ENCODE results near the gene NDUFA5. TPM values are rescaled to one million over a fixed set of nuclear protein-coding genes. Genes with fewer than 3 reads are reported as not detected.

The NDUFA5 gene
- total and polyA plus RNA-seq, 10 donors = 40.6 to 85.2 (median 54.2) TPM

- TF ChIP-seq CTCF (IDR thresholded peaks at IDR 0.05 in 8 of 11, conservative IDR thresholded peaks at IDR 0.05 in 3 of 11) (no peak), POLR2AphosphoS5 (IDR thresholded peaks at IDR 0.05) (no peak), POLR2A (IDR thresholded peaks at IDR 0.05) (no peak)
- no peak overlapping the region for H3K4me3 ChIP-seq
- intact Hi-C loops (cut with DNase I; ENCODE audit: low total_unique reads) = no loop called here
- DNase-seq = no peak
- H3K36me3 ChIP-seq = no peaks in the 10 kb centered on the region
- no peak overlapping the region for H3K27ac ChIP-seq
- 87 to 93% (median 89%) methylated on average over 5 of the region's 5 CpGs for WGBS, 5 donors
- H3K9me3 ChIP-seq = peaks cover 0 to 22% (median 12%) of the 10 kb centered on the region in 8 donors
- H3K27me3 ChIP-seq (replicated peaks in 1 of 7) = peaks cover 0 to 10% (median 0%) of the 10 kb centered on the region in 7 donors
- no peaks in the 10 kb centered on the region for H3K4me1 ChIP-seq
Measured at GRCh38 chr7:123502201-123502600, 55.4 kb downstream of the NDUFA5 start.

GRCh38 chr7:123500878-123501489 is 56.6 kb downstream of the NDUFA5 start:
- no peak overlapping the region for H3K27ac ChIP-seq
- no peak overlapping the region for H3K4me3 ChIP-seq
- H3K36me3 ChIP-seq = no peaks in the 10 kb centered on the region
- no peak for DNase-seq
- intact Hi-C loops (cut with DNase I; ENCODE audit: low total_unique reads) = no loop called here
- 74 to 92% (median 81%) methylated on average over 1 of the region's 1 CpG for WGBS, 5 donors
- no peaks in the 10 kb centered on the region for H3K4me1 ChIP-seq
- no peak for TF ChIP-seq CTCF (IDR thresholded peaks at IDR 0.05 in 8 of 11, conservative IDR thresholded peaks at IDR 0.05 in 3 of 11)
- no peak for TF ChIP-seq POLR2AphosphoS5 (IDR thresholded peaks at IDR 0.05)
- no peak for TF ChIP-seq POLR2A (IDR thresholded peaks at IDR 0.05)
- peaks cover 0 to 19% (median 12%) of the 10 kb centered on the region in 8 donors for H3K9me3 ChIP-seq
- peaks cover 0 to 10% (median 0%) of the 10 kb centered on the region in 7 donors for H3K27me3 ChIP-seq (replicated peaks in 1 of 7)

GRCh38 chr7:123499211-123499970 is 58.2 kb downstream of the NDUFA5 start:
- Histone ChIP-seq H3K27me3 (replicated peaks in 1 of 7) (peaks cover 0 to 10% (median 0%) of the 10 kb centered on the region in 7 donors), H3K27ac (no peak overlapping the region), H3K4me3 (no peak overlapping the region), H3K36me3 (no peaks in the 10 kb centered on the region), H3K9me3 (peaks cover 0 to 3% (median 0%) of the 10 kb centered on the region in 8 donors), H3K4me1 (peaks cover 0 to under 1% (median 0%) of the 10 kb centered on the region in 6 donors)
- intact Hi-C loops (cut with DNase I; ENCODE audit: low total_unique reads) = no loop called here
- 75 to 88% (median 82%) methylated on average over 8 of the region's 8 CpGs for WGBS, 5 donors
- TF ChIP-seq CTCF (IDR thresholded peaks at IDR 0.05 in 8 of 11, conservative IDR thresholded peaks at IDR 0.05 in 3 of 11) (no peak), POLR2AphosphoS5 (IDR thresholded peaks at IDR 0.05) (no peak), POLR2A (IDR thresholded peaks at IDR 0.05) (no peak)
- DNase-seq = no peak

GRCh38 chr7:123498601-123499000 is 59.0 kb downstream of the NDUFA5 start:
- Histone ChIP-seq H3K9me3 (no peaks in the 10 kb centered on the region), H3K4me1 (peaks cover 0 to 6% (median 2%) of the 10 kb centered on the region in 6 donors), H3K27ac (no peak overlapping the region), H3K36me3 (no peaks in the 10 kb centered on the region), H3K4me3 (no peak overlapping the region), H3K27me3 (replicated peaks in 1 of 7) (peaks cover 0 to 10% (median 0%) of the 10 kb centered on the region in 7 donors)
- WGBS, 5 donors = 35 to 56% (median 54%) methylated on average over 2 of the region's 2 CpGs
- no peak for TF ChIP-seq CTCF (IDR thresholded peaks at IDR 0.05 in 8 of 11, conservative IDR thresholded peaks at IDR 0.05 in 3 of 11)
- no peak for TF ChIP-seq POLR2AphosphoS5 (IDR thresholded peaks at IDR 0.05)
- no peak for TF ChIP-seq POLR2A (IDR thresholded peaks at IDR 0.05)
- DNase-seq = no peak
- intact Hi-C loops (cut with DNase I; ENCODE audit: low total_unique reads) = no loop called here
